ES-I3 (cell line): ENCODE results near the gene PHIP.

Source experiments
- H3K36me3 ChIP-seq: 2 replicates; pipeline ENCODE4 v1.6.1; 2013; ENCODE audit warnings: mild to moderate bottlenecking, low read length, control low read depth, moderate library complexity; ENCODE audit not compliant: insufficient read depth
- H3K4me1 ChIP-seq: 2 replicates; pipeline ENCODE4 v1.6.1; 2013; ENCODE audit warnings: mild to moderate bottlenecking, control low read depth, low read length; ENCODE audit not compliant: insufficient read depth
- H3K9ac ChIP-seq: 2 replicates; pipeline ENCODE4 v1.6.1; 2013; ENCODE audit warnings: low read depth, mild to moderate bottlenecking, low read length, moderate library complexity
- H3K9me3 ChIP-seq: 2 replicates; pipeline ENCODE4 v1.6.1; 2013; ENCODE audit warnings: mild to moderate bottlenecking, low read length, moderate library complexity; ENCODE audit not compliant: control insufficient read depth, insufficient read depth

PHIP gene

DNA sequence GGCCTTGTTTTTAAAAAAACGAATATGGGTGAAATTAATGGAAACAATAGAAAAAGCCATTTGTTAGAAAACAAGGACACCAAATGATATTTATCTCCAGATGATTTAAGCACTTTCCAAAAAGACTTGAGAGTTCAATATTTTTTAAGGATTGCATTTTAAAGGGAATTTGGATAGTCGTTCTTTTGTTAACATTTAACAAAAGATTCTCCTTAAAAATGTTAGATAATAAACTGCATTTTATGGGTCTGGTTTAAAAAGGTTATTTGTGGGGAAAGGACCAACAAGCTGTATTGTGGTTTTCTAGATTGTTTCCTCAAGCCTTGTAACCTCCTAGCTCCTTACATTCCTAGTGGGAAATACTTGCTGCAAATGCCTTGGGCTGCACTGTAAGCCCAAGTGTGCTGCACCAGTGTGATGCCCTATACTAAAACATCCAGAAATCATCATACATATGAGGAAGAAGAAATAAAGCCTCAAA, 1.5 kb upstream of the PHIP start:
- Histone ChIP-seq H3K9ac (peak overlapping the region; percentile 77), H3K4me1 (peaks cover 6% of the 10 kb centered on the region; the same call in 1 of the 2 replicates), H3K9me3 (no peaks in the 10 kb centered on the region), H3K36me3 (no peaks in the 10 kb centered on the region)

DNA sequence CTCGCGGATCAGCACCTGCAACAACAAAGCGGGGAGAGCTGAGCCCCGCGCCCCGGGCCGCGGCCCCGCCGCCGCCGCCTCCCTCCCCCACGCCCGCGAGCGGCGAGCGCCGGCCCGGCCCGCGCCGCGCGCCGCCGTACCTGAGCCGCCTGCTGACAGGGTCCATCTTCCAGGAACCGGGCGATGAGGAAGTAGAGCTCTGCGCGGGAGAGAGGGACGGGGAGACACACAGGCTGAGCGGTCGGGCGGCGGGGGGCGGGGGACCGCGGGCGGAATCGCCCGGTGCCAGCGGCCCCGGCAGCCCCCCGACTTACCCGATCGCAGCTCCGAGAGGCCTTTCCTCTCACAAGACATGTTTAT, 359 bp downstream of the PHIP start:
- Histone ChIP-seq H3K9me3 (no peaks in the 10 kb centered on the region), H3K4me1 (peaks cover 10% of the 10 kb centered on the region; the same call in 1 of the 2 replicates), H3K9ac (peak overlapping the region; percentile 77), H3K36me3 (no peaks in the 10 kb centered on the region)

GRCh38 chr6:79076782-79077641, 1.0 kb downstream of the PHIP start:
- no peaks in the 10 kb centered on the region for H3K36me3 ChIP-seq
- peaks cover 10% of the 10 kb centered on the region; the same call in 1 of the 2 replicates for H3K4me1 ChIP-seq
- H3K9me3 ChIP-seq, result no peaks in the 10 kb centered on the region
- peak overlapping the region; percentile 92 for H3K9ac ChIP-seq

DNA sequence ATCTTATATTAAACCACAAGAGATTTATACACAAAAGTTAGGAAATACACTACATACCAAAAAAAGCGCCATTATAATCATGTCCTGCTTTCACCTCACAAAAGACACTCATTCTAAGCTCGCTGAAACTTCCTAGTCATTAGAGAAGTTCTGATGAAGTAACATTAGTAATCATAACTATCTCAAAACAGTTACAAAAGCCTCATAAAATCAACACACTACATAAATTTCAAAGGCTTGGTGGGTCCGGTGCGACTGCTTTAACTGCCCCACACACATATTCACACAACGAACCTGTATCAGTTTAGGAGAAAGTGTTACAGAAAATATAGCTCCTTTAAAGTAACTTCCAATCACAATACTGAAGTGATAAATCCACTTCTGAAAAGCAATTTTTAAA, 1.9 kb downstream of the PHIP start:
- Histone ChIP-seq H3K4me1 (peaks cover 10% of the 10 kb centered on the region; the same call in 1 of the 2 replicates), H3K9me3 (no peaks in the 10 kb centered on the region), H3K9ac (peak overlapping the region; percentile 92), H3K36me3 (no peaks in the 10 kb centered on the region)

DNA sequence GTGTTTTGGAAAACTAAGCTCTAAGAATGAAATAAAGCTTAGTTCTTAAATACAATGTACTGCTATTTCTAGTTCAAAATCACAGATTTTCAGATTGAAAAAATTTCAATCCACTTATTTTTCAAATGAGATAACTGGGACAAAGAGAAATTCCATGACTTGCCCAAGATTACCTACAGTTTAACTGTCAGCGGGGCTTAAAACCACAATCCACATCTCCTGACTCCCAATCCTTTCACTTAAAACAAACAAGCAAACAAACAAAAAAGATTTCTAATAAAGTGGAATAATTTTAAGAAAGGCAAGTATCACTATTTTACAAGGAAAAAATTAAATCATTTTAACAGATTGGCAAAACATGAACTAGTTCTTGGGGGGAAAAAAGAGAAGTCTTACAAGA, 4.2 kb downstream of the PHIP start:
- Histone ChIP-seq H3K36me3 (no peaks in the 10 kb centered on the region), H3K4me1 (peaks cover 10% of the 10 kb centered on the region; the same call in 1 of the 2 replicates)

DNA sequence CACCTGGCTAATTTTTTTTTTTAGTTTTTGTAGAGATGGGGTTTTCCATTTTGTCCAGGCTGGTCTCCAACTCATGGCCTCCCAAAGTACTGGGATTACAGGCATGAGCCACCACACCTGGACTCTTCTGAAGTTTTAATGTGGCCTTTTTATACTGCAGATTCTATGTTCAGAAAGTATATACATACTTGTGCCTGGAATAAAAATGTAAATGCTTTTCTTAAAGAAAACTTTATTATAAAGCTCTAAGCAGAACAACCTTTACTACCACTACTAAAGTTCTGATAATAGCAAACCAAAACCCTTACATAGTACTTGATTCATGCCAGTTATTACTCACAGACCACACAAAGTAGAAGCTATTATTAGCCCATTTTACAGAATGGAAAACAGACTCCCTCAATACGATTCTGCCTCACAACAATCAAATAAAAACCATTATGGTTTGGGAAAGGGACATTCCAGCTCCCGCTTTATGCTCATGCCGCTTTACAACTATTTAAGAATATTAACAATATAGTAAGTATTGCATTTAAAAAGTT, 5.3 kb downstream of the PHIP start:
- H3K9me3 ChIP-seq, result no peaks in the 10 kb centered on the region
- H3K9ac ChIP-seq, result no peak overlapping the region
- H3K4me1 ChIP-seq, result peaks cover 10% of the 10 kb centered on the region; the same call in 1 of the 2 replicates
- no peaks in the 10 kb centered on the region for H3K36me3 ChIP-seq

More for the DNA sequence above, 4.2 kb downstream of the PHIP start:
- H3K9me3 ChIP-seq, result no peaks in the 10 kb centered on the region
- no peak overlapping the region for H3K9ac ChIP-seq

DNA sequence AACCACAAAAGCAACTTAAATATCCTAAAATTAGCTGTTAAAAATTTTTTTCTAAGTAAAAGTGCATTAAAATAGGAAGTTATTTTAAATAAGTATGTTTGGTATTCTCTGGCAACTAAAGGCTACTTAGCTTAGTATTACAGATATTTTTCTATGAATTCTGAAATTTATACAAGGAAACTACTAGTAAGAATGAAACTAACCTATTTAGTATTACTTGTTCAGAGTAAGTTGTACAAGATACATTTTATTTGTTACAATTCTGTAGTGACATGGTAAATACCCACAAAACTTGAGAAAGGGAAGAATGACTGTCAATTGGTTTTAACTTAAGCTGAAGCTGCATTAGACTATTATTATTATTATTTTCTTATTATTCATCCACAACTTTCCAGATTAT, 6.5 kb downstream of the PHIP start:
- no peak overlapping the region for H3K9ac ChIP-seq
- H3K9me3 ChIP-seq, result no peaks in the 10 kb centered on the region
- peaks cover 10% of the 10 kb centered on the region; the same call in 1 of the 2 replicates for H3K4me1 ChIP-seq
- no peaks in the 10 kb centered on the region for H3K36me3 ChIP-seq

DNA sequence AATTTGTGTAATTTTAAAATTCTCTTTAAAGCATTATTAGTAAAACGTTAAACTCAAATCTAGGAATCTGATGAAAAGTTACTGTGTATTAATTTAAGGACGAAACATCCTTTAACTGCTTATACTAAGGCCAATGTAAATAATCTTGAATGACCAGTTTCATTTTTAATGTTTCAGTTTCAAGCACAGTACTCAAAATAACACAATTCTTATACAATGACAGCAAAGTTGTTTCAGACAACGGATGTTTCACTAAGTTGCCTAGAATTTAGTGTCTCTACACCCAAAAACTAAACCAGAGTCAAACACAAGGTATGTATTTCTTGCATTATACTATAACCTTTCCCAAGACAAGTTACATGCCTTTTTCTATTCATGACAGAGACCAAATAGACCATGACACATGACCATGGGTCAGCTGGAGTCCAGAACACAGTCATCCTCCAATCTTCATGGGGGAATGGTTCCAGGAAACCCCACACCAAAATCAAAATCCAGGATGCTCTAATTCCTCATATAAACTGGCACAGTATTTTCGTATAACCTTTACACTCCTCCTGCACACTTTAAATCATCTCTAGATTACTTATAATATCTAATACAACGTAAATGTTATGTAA, 7.7 kb downstream of the PHIP start:
- H3K36me3 ChIP-seq, result no peaks in the 10 kb centered on the region
- H3K4me1 ChIP-seq, result peaks cover 10% of the 10 kb centered on the region; the same call in 1 of the 2 replicates
- H3K9ac ChIP-seq, result no peak overlapping the region
- no peaks in the 10 kb centered on the region for H3K9me3 ChIP-seq

DNA sequence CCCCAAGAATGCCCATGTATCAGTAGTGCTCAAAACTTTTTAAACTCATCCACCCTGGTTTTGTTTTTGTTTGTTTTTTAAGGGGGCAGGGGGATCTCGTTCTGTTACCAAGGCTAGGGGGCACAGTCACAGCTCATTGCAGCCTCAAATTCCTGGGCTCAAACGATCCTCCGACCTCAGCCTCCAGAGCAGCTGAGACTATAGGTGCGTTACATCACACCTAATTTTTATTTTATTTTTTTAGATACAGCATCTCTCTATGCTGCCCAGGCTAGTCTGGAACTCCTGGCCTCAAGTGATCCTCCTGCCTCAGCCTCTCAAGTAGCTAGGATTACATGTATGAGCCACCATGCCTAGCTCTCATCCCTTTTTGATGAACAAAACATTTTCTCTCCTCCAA, 11.2 kb downstream of the PHIP start:
- H3K4me1 ChIP-seq, result no peaks in the 10 kb centered on the region
- no peak overlapping the region for H3K9ac ChIP-seq
- no peaks in the 10 kb centered on the region for H3K36me3 ChIP-seq
- H3K9me3 ChIP-seq, result no peaks in the 10 kb centered on the region

DNA sequence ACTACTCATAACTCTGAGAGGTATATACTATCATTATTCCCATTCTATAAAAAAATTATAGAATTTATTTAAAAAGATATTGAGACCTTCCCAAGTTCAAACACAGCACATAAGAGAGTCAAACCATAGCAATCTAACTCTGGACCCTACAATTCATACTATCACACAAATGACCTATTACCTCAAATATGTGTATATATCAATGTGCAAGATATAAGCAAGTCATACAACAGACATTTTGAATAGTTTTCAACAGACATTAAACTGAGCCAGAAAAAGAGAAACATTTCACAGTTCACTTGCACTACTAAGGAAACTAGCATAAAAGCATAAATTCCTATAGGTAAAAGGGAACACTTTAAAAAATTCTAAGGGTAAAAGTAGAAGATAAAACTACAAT, 11.7 kb downstream of the PHIP start:
- H3K4me1 ChIP-seq, result no peaks in the 10 kb centered on the region
- no peak overlapping the region for H3K9ac ChIP-seq
- no peaks in the 10 kb centered on the region for H3K36me3 ChIP-seq
- no peaks in the 10 kb centered on the region for H3K9me3 ChIP-seq

DNA sequence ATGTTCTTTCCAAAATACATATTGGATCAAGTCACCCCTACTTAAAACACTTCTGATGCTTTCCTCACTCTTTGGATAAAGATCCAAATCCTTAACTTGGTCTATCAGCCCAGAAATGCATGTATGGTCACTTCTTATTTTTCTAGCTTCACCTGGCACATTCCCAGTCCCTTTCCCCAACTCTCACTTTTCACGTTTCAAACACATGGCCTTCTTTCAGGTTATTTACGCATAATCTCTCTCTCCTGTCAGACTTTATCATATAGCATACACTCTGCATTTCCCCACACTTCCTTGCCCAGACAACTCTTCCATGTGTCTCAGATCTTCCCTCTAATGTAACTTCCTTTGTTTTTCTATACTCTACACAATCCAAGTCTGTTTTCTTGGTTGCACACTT, 12.8 kb downstream of the PHIP start:
- Histone ChIP-seq H3K9me3 (no peaks in the 10 kb centered on the region), H3K36me3 (no peaks in the 10 kb centered on the region), H3K9ac (no peak overlapping the region), H3K4me1 (no peaks in the 10 kb centered on the region)

DNA sequence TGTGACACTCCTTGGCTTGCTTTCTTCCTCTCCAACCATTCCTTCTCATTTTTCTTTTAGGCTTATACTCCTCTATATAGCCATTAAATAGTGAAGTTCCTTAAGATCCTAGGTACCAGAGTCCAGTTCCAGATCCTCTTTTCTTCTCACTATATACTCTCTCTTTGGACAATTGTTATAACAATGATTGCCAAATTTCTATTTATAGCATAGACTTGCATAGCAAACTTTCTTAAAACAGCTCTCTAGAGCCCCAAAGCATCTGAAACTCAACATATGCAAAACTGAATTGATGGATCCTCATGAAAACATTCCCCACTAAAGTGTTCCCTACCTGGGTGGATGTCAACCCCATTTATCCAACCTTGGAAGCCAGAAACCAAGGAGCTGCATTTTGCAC, 13.4 kb downstream of the PHIP start:
- no peak overlapping the region for H3K9ac ChIP-seq
- H3K9me3 ChIP-seq, result no peaks in the 10 kb centered on the region
- H3K4me1 ChIP-seq, result no peaks in the 10 kb centered on the region
- 0 out of 2 replicates have a peak, but pooled peaks cover 3% of the 10 kb centered on the region for H3K36me3 ChIP-seq

GRCh38 chr6:79062708-79063107, 15.3 kb downstream of the PHIP start:
- no peaks in the 10 kb centered on the region for H3K4me1 ChIP-seq
- H3K9ac ChIP-seq, result no peak overlapping the region
- 0 out of 2 replicates have a peak, but pooled peaks cover 3% of the 10 kb centered on the region for H3K36me3 ChIP-seq

DNA sequence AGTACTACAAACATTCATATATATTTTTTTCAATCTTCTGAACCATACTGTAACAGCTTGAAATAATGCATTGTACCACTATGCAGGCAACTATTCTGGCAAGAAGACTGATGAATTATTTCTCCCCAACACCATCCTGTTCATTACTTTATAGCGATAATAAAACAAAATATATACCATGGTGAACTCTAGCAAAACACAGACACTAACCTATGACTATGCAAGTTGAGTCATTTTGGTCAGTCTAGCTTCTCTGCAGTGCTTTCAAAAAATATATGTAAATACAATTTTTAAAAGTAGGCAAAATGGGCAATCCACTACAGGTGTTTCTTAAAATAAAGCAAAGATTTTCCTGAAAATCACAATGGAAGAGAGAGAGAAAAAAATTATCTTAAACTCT, 20.3 kb downstream of the PHIP start:
- Histone ChIP-seq H3K9me3 (no peaks in the 10 kb centered on the region), H3K9ac (no peak overlapping the region), H3K4me1 (no peaks in the 10 kb centered on the region; the same call in 1 of the 2 replicates), H3K36me3 (peaks cover 10% of the 10 kb centered on the region; the same call in 1 of the 2 replicates)

More at GRCh38 chr6:79062708-79063107, 15.3 kb downstream of the PHIP start:
- H3K9me3 ChIP-seq, result no peaks in the 10 kb centered on the region
